HepG2 (cell line): ENCODE results near the gene SLC4A2. TPM values are rescaled to one million over a fixed set of nuclear protein-coding genes. Genes with fewer than 3 reads are reported as not detected.

Experiments
- EP300 ChIP-seq, 3 experiments: sonication (generic) in 1 of 3; formaldehyde crosslinking in 1 of 3; IDR thresholded peaks; 2 replicates each; pipeline versions ENCODE4 v1.5.1 to v1.6.1; 2011 to 2020; ENCODE audit warnings: low read depth in 2 of 3, low read length in 2 of 3, borderline replicate concordance in 1 of 3, improper control_type of control experiment in 1 of 3, mild to moderate bottlenecking in 1 of 3, missing genetic modification reagents in 1 of 3, moderate library complexity in 1 of 3
- HES4 ChIP-seq: sonication (generic); formaldehyde crosslinking; IDR thresholded peaks from 2 replicates; pipeline ENCODE4 v1.9.0; 2021; ENCODE audit warnings: mild to moderate bottlenecking, missing genetic modification reagents, borderline replicate concordance
- HOXA3 ChIP-seq: sonication (generic); formaldehyde crosslinking; IDR thresholded peaks from 2 replicates; pipeline ENCODE4 v1.5.0; 2020; ENCODE audit warnings: missing genetic modification reagents
- ISL2 ChIP-seq: sonication (generic); formaldehyde crosslinking; IDR thresholded peaks from 2 replicates; pipeline ENCODE4 v1.5.0; 2020; ENCODE audit warnings: missing genetic modification reagents
- KLF6 ChIP-seq: IDR thresholded peaks from 2 replicates; pipeline ENCODE4 v1.8.0; 2016; ENCODE audit warnings: missing biosample characterization, missing genetic modification reagents
- PHF20 ChIP-seq: sonication (generic); formaldehyde crosslinking; IDR thresholded peaks from 2 replicates; pipeline ENCODE4 v1.5.0; 2020; ENCODE audit warnings: mild to moderate bottlenecking, missing genetic modification reagents
- RXRB ChIP-seq: IDR thresholded peaks from 2 replicates; pipeline ENCODE4 v1.6.1; 2016; ENCODE audit warnings: borderline replicate concordance, missing genetic modification reagents, missing compliant biosample characterization
- ZKSCAN1 ChIP-seq: fragments of 150-350 bp; IDR thresholded peaks from 2 replicates; pipeline ENCODE4 v1.6.1; 2014; ENCODE audit warnings: low read length
- ZNF329 ChIP-seq: sonication (generic); formaldehyde crosslinking; IDR thresholded peaks from 2 replicates; pipeline ENCODE4 v1.9.0; 2021; ENCODE audit warnings: low read depth, mild to moderate bottlenecking, missing genetic modification reagents
- ZNF530 ChIP-seq: sonication (generic); formaldehyde crosslinking; IDR thresholded peaks from 2 replicates; pipeline ENCODE4 v1.5.0; 2020; ENCODE audit warnings: low read depth, mild to moderate bottlenecking, missing genetic modification reagents
- ZNF556 ChIP-seq: sonication (generic); formaldehyde crosslinking; IDR thresholded peaks from 2 replicates; pipeline ENCODE4 v1.4.0; 2020; ENCODE audit warnings: mild to moderate bottlenecking, missing genetic modification reagents, borderline replicate concordance
- ZNF605 ChIP-seq: sonication (generic); formaldehyde crosslinking; IDR thresholded peaks from 2 replicates; pipeline ENCODE4 v1.8.0; 2022; ENCODE audit warnings: mild to moderate bottlenecking, missing genetic modification reagents
- ZNF616 ChIP-seq: sonication (generic); formaldehyde crosslinking; IDR thresholded peaks from 2 replicates; pipeline ENCODE4 v1.5.0; 2020; ENCODE audit warnings: low read depth, mild to moderate bottlenecking, missing genetic modification reagents
- ZNF782 ChIP-seq: sonication (generic); formaldehyde crosslinking; IDR thresholded peaks from 2 replicates; pipeline ENCODE4 v1.4.0; 2020; ENCODE audit warnings: missing genetic modification reagents, mild to moderate bottlenecking, borderline replicate concordance
- polyA plus RNA-seq, 8 experiments: library from polyadenylated mRNA; depleted of rRNA in 3 of 8; stranded (reverse) in 7 of 8; unstranded in 1 of 8; fragments of >200 nt; fragmentation: Illumina TruSeq in 4 of 8; extraction: Trizol in 4 of 8; gene quantifications; 2 replicates each; pipeline versions ENCODE4 v1.2.1 to v1.2.3, GENCODE V29; 2011 to 2016; ENCODE audit warnings: low read depth in 4 of 8, missing spikeins in 1 of 8, mixed read lengths in 1 of 8; ENCODE audit not compliant: insufficient read depth in 1 of 8
- total RNA-seq, 5 experiments: library from RNA; depleted of rRNA; stranded (reverse); fragments of >200 nt; fragmentation: Illumina TruSeq; extraction: Trizol; gene quantifications; 2 replicates each; pipeline ENCODE4 v1.2.3, GENCODE V29; 2016; ENCODE audit warnings: low read depth in 1 of 5
- TF ChIP-seq, protein P1 (sequence below): sonication (generic); formaldehyde crosslinking; IDR thresholded peaks from 2 replicates; pipeline ENCODE4 v1.5.1; 2020; ENCODE audit warnings: mild to moderate bottlenecking, missing genetic modification reagents, moderate library complexity
- TF ChIP-seq, protein P2 (sequence below): sonication (generic); formaldehyde crosslinking; IDR thresholded peaks from 2 replicates; pipeline ENCODE4 v1.4.0; 2020; ENCODE audit warnings: low read depth, mild to moderate bottlenecking, missing genetic modification reagents
- TF ChIP-seq, protein P3 (sequence below): sonication (generic); formaldehyde crosslinking; IDR thresholded peaks from 2 replicates; pipeline ENCODE4 v1.4.0; 2020; ENCODE audit warnings: missing genetic modification reagents
- TF ChIP-seq, protein P4 (sequence below): sonication (generic); formaldehyde crosslinking; IDR thresholded peaks from 2 replicates; pipeline ENCODE4 v1.8.1; 2022; ENCODE audit warnings: low read depth, mild to moderate bottlenecking, missing genetic modification reagents
- TF ChIP-seq, protein P5 (sequence below): sonication (generic); formaldehyde crosslinking; IDR thresholded peaks from 2 replicates; pipeline ENCODE4 v1.4.0; 2020; ENCODE audit warnings: missing genetic modification reagents

SLC4A2 gene
- total and polyA plus RNA-seq, 2 of the 13 experiments (the other 11 are each of a cell fraction or from before 2014, with no cell fraction given), result 51.9 to 73.4 TPM

DNA sequence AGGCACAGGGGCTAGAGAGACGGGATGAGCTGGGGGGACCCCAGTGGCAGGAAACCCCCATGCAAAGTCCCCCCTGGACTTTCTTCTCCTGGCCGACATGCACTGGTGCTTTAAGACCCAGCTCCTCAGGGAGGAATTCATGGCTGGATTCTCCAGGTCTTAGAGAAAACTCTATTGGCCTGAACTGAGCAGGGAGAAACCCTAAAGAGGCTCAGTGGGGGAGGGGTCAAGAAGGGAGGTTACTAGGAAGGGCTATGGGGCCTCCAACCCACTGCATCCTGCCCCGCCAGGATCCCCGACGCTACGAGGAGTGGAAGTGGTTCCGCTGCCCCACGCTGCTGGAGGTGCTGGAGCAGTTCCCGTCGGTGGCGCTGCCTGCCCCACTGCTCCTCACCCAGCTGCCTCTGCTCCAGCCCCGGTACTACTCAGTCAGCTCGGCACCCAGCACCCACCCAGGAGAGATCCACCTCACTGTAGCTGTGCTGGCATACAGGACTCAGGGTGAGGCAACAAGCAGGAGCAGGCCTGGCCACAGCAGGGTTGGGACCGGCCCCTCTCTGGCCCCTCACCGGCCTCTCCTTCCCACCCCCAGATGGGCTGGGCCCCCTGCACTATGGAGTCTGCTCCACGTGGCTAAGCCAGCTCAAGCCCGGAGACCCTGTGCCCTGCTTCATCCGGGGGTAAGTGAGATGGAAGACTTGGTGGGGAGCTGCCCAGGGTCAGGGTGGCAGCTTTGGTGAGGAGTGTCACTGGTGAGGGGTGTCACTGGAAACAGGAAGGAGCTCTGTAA is 48.9 kb upstream of the SLC4A2 start (continued):
- 0 out of 2 replicates have a peak, but pooled peaks have one; percentile 53 for TF ChIP-seq ZNF782 (CRISPR knock-in tag)
- TF ChIP-seq, protein P1, sequence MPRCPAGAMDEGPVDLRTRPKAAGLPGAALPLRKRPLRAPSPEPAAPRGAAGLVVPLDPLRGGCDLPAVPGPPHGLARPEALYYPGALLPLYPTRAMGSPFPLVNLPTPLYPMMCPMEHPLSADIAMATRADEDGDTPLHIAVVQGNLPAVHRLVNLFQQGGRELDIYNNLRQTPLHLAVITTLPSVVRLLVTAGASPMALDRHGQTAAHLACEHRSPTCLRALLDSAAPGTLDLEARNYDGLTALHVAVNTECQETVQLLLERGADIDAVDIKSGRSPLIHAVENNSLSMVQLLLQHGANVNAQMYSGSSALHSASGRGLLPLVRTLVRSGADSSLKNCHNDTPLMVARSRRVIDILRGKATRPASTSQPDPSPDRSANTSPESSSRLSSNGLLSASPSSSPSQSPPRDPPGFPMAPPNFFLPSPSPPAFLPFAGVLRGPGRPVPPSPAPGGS (CRISPR knock-in tag), result no peak
- peak; percentile 47 for TF ChIP-seq HOXA3 (CRISPR knock-in tag)
- no peak for TF ChIP-seq EP300 (IDR thresholded peaks at IDR 0.05; ENCODE audit: low read depth in 2 of 2, low read length in 2 of 2)
- TF ChIP-seq EP300 (CRISPR knock-in tag; IDR thresholded peaks at IDR 0.05; ENCODE audit: borderline replicate concordance), result no peak
- TF ChIP-seq, protein P2, sequence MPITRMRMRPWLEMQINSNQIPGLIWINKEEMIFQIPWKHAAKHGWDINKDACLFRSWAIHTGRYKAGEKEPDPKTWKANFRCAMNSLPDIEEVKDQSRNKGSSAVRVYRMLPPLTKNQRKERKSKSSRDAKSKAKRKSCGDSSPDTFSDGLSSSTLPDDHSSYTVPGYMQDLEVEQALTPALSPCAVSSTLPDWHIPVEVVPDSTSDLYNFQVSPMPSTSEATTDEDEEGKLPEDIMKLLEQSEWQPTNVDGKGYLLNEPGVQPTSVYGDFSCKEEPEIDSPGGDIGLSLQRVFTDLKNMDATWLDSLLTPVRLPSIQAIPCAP (CRISPR knock-in tag), result no peak
- TF ChIP-seq ZNF616, result no peak
- no peak for TF ChIP-seq HES4 (CRISPR knock-in tag)
- TF ChIP-seq ZNF605, result no peak
- no peak for TF ChIP-seq ZNF329 (CRISPR knock-in tag)
- TF ChIP-seq ISL2 (CRISPR knock-in tag), result no peak
- TF ChIP-seq, protein P3, sequence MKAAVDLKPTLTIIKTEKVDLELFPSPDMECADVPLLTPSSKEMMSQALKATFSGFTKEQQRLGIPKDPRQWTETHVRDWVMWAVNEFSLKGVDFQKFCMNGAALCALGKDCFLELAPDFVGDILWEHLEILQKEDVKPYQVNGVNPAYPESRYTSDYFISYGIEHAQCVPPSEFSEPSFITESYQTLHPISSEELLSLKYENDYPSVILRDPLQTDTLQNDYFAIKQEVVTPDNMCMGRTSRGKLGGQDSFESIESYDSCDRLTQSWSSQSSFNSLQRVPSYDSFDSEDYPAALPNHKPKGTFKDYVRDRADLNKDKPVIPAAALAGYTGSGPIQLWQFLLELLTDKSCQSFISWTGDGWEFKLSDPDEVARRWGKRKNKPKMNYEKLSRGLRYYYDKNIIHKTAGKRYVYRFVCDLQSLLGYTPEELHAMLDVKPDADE, result no peak
- no peak for TF ChIP-seq ZNF556 (CRISPR knock-in tag)
- no peak for TF ChIP-seq ZNF530 (CRISPR knock-in tag)
- TF ChIP-seq, protein P4, sequence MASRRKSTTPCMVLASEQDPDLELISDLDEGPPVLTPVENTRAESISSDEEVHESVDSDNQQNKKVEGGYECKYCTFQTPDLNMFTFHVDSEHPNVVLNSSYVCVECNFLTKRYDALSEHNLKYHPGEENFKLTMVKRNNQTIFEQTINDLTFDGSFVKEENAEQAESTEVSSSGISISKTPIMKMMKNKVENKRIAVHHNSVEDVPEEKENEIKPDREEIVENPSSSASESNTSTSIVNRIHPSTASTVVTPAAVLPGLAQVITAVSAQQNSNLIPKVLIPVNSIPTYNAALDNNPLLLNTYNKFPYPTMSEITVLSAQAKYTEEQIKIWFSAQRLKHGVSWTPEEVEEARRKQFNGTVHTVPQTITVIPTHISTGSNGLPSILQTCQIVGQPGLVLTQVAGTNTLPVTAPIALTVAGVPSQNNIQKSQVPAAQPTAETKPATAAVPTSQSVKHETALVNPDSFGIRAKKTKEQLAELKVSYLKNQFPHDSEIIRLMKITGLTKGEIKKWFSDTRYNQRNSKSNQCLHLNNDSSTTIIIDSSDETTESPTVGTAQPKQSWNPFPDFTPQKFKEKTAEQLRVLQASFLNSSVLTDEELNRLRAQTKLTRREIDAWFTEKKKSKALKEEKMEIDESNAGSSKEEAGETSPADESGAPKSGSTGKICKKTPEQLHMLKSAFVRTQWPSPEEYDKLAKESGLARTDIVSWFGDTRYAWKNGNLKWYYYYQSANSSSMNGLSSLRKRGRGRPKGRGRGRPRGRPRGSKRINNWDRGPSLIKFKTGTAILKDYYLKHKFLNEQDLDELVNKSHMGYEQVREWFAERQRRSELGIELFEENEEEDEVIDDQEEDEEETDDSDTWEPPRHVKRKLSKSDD, result no peak
- TF ChIP-seq ZKSCAN1, result no peak
- TF ChIP-seq, protein P5, sequence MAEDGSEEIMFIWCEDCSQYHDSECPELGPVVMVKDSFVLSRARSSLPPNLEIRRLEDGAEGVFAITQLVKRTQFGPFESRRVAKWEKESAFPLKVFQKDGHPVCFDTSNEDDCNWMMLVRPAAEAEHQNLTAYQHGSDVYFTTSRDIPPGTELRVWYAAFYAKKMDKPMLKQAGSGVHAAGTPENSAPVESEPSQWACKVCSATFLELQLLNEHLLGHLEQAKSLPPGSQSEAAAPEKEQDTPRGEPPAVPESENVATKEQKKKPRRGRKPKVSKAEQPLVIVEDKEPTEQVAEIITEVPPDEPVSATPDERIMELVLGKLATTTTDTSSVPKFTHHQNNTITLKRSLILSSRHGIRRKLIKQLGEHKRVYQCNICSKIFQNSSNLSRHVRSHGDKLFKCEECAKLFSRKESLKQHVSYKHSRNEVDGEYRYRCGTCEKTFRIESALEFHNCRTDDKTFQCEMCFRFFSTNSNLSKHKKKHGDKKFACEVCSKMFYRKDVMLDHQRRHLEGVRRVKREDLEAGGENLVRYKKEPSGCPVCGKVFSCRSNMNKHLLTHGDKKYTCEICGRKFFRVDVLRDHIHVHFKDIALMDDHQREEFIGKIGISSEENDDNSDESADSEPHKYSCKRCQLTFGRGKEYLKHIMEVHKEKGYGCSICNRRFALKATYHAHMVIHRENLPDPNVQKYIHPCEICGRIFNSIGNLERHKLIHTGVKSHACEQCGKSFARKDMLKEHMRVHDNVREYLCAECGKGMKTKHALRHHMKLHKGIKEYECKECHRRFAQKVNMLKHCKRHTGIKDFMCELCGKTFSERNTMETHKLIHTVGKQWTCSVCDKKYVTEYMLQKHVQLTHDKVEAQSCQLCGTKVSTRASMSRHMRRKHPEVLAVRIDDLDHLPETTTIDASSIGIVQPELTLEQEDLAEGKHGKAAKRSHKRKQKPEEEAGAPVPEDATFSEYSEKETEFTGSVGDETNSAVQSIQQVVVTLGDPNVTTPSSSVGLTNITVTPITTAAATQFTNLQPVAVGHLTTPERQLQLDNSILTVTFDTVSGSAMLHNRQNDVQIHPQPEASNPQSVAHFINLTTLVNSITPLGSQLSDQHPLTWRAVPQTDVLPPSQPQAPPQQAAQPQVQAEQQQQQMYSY (CRISPR knock-in tag), result peak; percentile 97
- TF ChIP-seq KLF6 (CRISPR knock-in tag), result no peak
- no peak for TF ChIP-seq PHF20 (CRISPR knock-in tag)
- no peak for TF ChIP-seq RXRB (CRISPR knock-in tag)
